ENCODE data around the gene KIAA1671. TPM values are rescaled to one million over a fixed set of nuclear protein-coding genes. Genes with fewer than 3 reads are reported as not detected.
A peak's percentile ranks its signal among the peaks of the same experiment; 100 is the strongest.

Gene KIAA1671
- total RNA-seq, 1 experiment from 2014 or later: 7.3 TPM

- Histone ChIP-seq H3K4me3 (ENCODE audit: insufficient read depth, low read depth, low read length) (no peak overlapping the region), H3K27me3 (ENCODE audit: control insufficient read depth, insufficient read depth, low read length) (no peaks in the 10 kb centered on the region), H3K36me3 (replicated peaks; ENCODE audit: control insufficient read depth, insufficient read depth, low read length) (no peaks in the 10 kb centered on the region; the same call in 1 of the 2 replicates)
- DNase-seq: no peak
These were observed 72.4 kb downstream of the KIAA1671 start for GRCh38 chr22:25024895-25025294.

DNA sequence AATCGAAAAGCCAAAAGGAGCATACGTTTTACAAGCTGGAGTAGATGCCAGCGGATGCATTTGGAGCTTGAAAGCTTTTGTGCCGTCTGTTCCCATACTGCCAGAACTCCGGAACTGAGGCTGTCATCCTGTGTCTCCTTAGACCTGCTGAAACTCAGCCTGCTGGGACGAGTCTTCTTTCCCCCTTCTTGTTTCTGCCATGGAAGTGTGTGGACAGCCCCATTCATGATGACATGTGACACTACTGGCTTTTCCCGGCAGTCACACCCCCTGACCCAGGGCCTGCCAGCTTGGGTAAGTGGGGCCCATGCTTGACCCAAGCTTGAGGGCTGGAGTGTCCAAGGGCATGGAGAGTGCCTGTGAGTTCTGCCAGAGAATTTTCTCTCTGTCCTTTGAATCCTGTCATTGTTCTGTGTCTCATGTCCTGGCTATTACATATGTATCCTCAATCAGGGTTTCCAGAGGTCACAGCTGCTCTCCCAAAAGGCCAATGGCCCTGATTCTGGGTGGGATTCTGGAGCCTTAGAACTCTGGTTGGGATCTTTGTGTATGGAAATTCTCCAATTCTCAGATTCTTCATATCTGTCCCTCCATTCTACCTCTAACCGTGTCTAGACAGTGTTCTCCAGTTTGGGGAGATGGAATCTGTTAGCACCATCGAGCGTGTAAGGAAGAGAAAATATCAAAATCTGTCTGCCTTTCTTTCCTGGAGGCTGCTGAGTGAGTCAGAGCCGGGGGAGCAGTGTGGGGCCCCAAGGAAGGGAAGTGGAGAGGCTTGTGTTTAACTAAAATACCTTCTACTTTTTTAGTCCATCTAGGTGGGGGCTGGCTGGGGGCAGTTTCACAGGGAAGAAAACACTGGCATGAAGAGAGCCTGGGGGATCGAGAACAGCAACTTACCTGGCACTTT is 73.2 kb downstream of the KIAA1671 start:
- Histone ChIP-seq H3K4me3 (ENCODE audit: insufficient read depth, low read depth, low read length) (no peak overlapping the region), H3K36me3 (replicated peaks; ENCODE audit: control insufficient read depth, insufficient read depth, low read length) (no peaks in the 10 kb centered on the region; the same call in 1 of the 2 replicates), H3K27me3 (ENCODE audit: control insufficient read depth, insufficient read depth, low read length) (no peaks in the 10 kb centered on the region)
- no peak for DNase-seq

DNA sequence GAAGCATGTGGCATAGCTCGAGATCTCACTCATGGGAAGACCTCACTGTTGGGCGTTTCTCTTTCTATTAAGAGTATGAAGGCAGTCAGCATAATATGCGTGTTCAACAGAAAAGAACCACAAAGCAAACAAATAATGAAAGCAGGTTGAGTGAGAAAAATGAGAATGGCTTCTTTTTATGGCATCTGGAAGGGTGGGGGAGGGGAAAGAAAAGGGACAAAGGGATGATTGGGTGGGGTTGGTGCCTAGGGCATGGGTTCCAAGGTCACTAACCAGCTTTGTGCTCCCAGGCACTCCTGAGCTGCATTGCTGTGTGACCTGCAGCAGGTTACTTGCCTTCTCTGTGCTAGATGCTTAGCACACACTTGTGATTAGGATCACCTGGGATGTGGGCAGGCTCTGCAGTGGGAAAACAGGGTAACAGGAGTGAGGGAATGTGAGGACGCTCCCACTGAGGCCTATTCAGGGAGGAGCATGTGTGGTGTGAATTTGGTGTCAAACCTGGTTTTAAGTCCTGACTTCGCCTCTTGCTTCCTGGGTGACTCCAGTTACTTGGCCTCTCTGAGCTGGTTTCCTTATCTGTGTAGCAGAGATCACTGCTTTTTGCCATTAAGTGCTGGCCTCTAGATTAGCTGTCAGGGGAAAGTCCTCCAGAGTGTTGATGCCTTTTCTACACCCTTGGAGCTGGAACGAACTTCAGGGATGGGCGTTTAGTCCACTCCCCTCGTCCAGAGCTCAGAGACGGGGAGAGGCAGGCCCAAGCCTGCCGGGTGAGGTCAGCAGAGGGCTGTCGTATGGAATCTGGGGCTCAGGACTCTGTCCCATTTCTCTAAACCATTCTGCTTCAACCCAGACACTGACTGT is 74.8 kb downstream of the KIAA1671 start:
- H3K4me3 ChIP-seq (ENCODE audit: insufficient read depth, low read depth, low read length): no peak overlapping the region
- no peaks in the 10 kb centered on the region for H3K27me3 ChIP-seq (ENCODE audit: control insufficient read depth, insufficient read depth, low read length)
- DNase-seq: no peak
- H3K36me3 ChIP-seq (replicated peaks; ENCODE audit: control insufficient read depth, insufficient read depth, low read length): no peaks in the 10 kb centered on the region; the same call in 1 of the 2 replicates

DNA sequence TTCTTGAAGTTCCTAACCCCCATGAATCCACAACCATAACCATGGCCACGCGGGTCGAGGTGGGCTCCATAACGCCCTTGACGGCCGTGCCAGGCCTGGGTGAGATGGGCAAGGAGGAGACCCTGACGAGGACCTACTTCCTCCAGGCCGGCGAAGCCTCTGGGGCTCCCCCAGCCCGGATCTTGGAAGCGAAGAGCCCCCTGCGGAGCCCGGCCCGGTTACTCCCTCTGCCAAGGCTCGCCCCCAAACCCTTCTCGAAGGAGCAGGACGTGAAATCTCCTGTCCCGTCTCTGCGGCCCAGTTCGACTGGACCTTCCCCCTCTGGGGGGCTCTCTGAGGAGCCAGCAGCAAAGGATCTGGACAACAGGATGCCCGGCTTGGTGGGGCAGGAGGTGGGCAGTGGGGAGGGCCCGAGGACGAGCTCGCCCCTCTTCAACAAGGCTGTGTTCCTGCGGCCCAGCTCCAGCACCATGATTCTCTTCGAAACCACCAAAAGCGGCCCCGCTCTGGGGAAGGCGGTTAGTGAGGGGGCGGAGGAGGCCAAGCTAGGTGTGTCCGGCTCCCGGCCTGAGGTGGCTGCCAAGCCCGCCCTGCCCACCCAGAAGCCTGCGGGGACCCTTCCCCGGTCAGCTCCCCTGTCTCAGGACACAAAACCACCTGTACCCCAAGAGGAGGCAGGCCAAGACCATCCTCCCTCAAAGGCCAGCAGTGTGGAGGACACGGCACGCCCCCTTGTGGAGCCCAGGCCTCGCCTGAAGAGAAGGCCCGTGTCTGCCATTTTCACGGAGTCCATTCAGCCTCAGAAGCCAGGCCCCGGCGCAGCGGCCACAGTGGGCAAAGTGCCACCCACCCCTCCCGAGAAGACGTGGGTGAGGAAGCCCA is 75.7 kb downstream of the KIAA1671 start:
- Histone ChIP-seq H3K4me3 (ENCODE audit: insufficient read depth, low read depth, low read length) (no peak overlapping the region), H3K27me3 (ENCODE audit: control insufficient read depth, insufficient read depth, low read length) (no peaks in the 10 kb centered on the region), H3K36me3 (replicated peaks; ENCODE audit: control insufficient read depth, insufficient read depth, low read length) (no peaks in the 10 kb centered on the region; the same call in none of the 2 replicates)
- DNase-seq: peak; percentile 89

DNA sequence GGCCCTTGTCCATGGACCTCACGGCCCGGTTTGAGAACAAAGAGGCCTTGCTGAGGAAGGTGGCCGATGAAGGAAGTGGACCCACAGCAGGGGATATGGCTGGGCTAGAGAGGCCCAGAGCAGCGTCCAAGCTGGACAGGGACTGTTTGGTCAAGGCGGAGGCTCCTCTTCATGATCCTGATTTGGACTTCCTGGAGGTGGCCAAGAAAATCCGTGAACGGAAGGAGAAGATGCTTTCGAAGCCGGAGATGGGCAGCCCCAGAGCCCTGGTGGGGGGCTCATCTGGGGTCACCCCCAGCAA is 76.3 kb downstream of the KIAA1671 start:
- Histone ChIP-seq H3K27me3 (ENCODE audit: control insufficient read depth, insufficient read depth, low read length) (no peaks in the 10 kb centered on the region), H3K4me3 (ENCODE audit: insufficient read depth, low read depth, low read length) (no peak overlapping the region), H3K36me3 (replicated peaks; ENCODE audit: control insufficient read depth, insufficient read depth, low read length) (no peaks in the 10 kb centered on the region; the same call in none of the 2 replicates)
- no peak for DNase-seq

- Histone ChIP-seq H3K36me3 (replicated peaks; ENCODE audit: control insufficient read depth, insufficient read depth, low read length) (no peaks in the 10 kb centered on the region; the same call in none of the 2 replicates), H3K27me3 (ENCODE audit: control insufficient read depth, insufficient read depth, low read length) (no peaks in the 10 kb centered on the region), H3K4me3 (ENCODE audit: insufficient read depth, low read depth, low read length) (no peak overlapping the region)
- DNase-seq: no peak
These were observed 76.7 kb downstream of the KIAA1671 start for GRCh38 chr22:25029181-25029580.

- Histone ChIP-seq H3K4me3 (ENCODE audit: insufficient read depth, low read depth, low read length) (no peak overlapping the region), H3K27me3 (ENCODE audit: control insufficient read depth, insufficient read depth, low read length) (no peaks in the 10 kb centered on the region), H3K36me3 (replicated peaks; ENCODE audit: control insufficient read depth, insufficient read depth, low read length) (no peaks in the 10 kb centered on the region; the same call in none of the 2 replicates)
- no peak for DNase-seq
These were observed 78.1 kb downstream of the KIAA1671 start for GRCh38 chr22:25030636-25031035.

GRCh38 chr22:25032066-25032465 is 79.5 kb downstream of the KIAA1671 start:
- Histone ChIP-seq H3K27me3 (ENCODE audit: control insufficient read depth, insufficient read depth, low read length) (no peaks in the 10 kb centered on the region), H3K36me3 (replicated peaks; ENCODE audit: control insufficient read depth, insufficient read depth, low read length) (no peaks in the 10 kb centered on the region; the same call in none of the 2 replicates)
- no peak for DNase-seq

GRCh38 chr22:25035715-25036114 is 83.2 kb downstream of the KIAA1671 start:
- Histone ChIP-seq H3K36me3 (replicated peaks; ENCODE audit: control insufficient read depth, insufficient read depth, low read length) (no peaks in the 10 kb centered on the region; the same call in none of the 2 replicates), H3K27me3 (ENCODE audit: control insufficient read depth, insufficient read depth, low read length) (no peaks in the 10 kb centered on the region), H3K4me3 (ENCODE audit: insufficient read depth, low read depth, low read length) (no peak overlapping the region)
- no peak for DNase-seq

More at GRCh38 chr22:25032066-25032465, 79.5 kb downstream of the KIAA1671 start:
- no peak overlapping the region for H3K4me3 ChIP-seq (ENCODE audit: insufficient read depth, low read depth, low read length)

- no peaks in the 10 kb centered on the region; the same call in none of the 2 replicates for H3K36me3 ChIP-seq (replicated peaks; ENCODE audit: control insufficient read depth, insufficient read depth, low read length)
- H3K27me3 ChIP-seq (ENCODE audit: control insufficient read depth, insufficient read depth, low read length): no peaks in the 10 kb centered on the region
- no peak overlapping the region for H3K4me3 ChIP-seq (ENCODE audit: insufficient read depth, low read depth, low read length)
- no peak for DNase-seq
These were observed 85.7 kb downstream of the KIAA1671 start for GRCh38 chr22:25038239-25038638.

- no peaks in the 10 kb centered on the region; the same call in none of the 2 replicates for H3K36me3 ChIP-seq (replicated peaks; ENCODE audit: control insufficient read depth, insufficient read depth, low read length)
- DNase-seq: no peak
- no peaks in the 10 kb centered on the region for H3K27me3 ChIP-seq (ENCODE audit: control insufficient read depth, insufficient read depth, low read length)
- H3K4me3 ChIP-seq (ENCODE audit: insufficient read depth, low read depth, low read length): no peak overlapping the region
These were observed 86.3 kb downstream of the KIAA1671 start for GRCh38 chr22:25038771-25039170.

DNA sequence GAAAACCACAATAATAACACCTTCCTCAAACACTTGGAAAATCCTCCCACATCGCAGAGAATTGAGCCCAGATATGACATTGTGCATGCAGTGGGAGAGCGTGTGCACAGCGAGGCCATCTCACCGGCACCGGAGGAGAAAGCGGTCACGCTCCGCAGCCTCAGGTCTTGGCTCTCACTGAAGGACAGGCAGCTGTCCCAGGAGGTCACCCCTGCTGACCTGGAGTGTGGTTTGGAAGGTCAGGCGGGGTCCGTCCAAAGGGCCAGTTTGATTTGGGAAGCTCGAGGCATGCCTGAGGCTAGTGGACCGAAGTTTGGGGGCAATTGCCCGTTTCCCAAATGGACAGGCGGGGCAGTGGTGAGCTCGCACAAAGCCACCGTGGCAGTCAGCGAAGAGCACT is 86.7 kb downstream of the KIAA1671 start:
- Histone ChIP-seq H3K27me3 (ENCODE audit: control insufficient read depth, insufficient read depth, low read length) (no peaks in the 10 kb centered on the region), H3K4me3 (ENCODE audit: insufficient read depth, low read depth, low read length) (no peak overlapping the region), H3K36me3 (replicated peaks; ENCODE audit: control insufficient read depth, insufficient read depth, low read length) (no peaks in the 10 kb centered on the region; the same call in none of the 2 replicates)
- no peak for DNase-seq

GRCh38 chr22:25039754-25040153 is 87.2 kb downstream of the KIAA1671 start:
- no peak overlapping the region for H3K4me3 ChIP-seq (ENCODE audit: insufficient read depth, low read depth, low read length)
- no peaks in the 10 kb centered on the region; the same call in none of the 2 replicates for H3K36me3 ChIP-seq (replicated peaks; ENCODE audit: control insufficient read depth, insufficient read depth, low read length)
- H3K27me3 ChIP-seq (ENCODE audit: control insufficient read depth, insufficient read depth, low read length): no peaks in the 10 kb centered on the region
- DNase-seq: no peak

- no peaks in the 10 kb centered on the region for H3K27me3 ChIP-seq (ENCODE audit: control insufficient read depth, insufficient read depth, low read length)
- DNase-seq: no peak
- no peak overlapping the region for H3K4me3 ChIP-seq (ENCODE audit: insufficient read depth, low read depth, low read length)
- H3K36me3 ChIP-seq (replicated peaks; ENCODE audit: control insufficient read depth, insufficient read depth, low read length): peaks cover 9% of the 10 kb centered on the region
These were observed 92.6 kb downstream of the KIAA1671 start for GRCh38 chr22:25045159-25045558.
